DMS53 treated with DMSO at 0.1 percent for 48 hours (cell line): ENCODE measurements around the gene LRSAM1.

Experiments used
- DNase-seq: peaks from one replicate; lab custom pipeline; 2025; ENCODE audit not compliant: unreplicated experiment; lab: John Stamatoyannopoulos, UW

Gene LRSAM1

DNA sequence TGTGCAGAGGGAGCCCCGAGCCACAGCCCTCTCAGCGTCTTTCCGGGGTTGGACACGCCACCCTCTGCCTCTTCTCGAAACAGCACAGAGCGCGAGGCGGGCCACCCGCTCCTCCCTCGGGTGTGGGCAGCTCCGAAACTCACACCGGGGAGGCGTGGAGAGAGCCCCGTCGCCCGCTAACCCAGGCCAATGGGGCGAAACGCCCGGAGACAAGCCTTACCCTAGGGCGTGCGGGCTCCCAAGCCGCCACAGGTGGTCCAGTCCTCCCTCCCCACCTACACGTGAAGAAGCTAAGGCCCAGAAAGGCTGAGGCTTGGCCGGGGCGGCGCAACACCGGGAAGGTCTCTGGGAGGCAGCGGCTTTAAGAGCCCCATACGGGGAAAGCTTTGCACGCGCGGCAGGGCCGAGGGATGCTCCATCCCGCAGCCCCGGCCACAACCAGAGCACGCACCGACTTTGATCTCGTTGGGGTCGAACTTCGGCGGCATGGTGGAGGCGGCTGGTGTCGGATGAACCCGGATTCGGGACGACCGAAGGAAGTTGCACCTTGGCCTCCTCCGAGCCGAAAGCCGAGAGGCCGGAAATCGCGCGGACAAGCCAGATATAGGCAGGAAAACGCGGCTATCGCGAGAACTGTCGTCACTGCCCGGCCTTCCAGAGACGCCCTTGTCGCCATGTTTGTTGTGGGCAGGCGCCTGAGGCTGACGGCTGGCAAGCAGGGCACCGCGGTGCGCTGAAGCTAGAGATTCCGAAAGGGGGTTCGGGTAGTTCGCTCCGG, at the start of gene LRSAM1, which contains the start of gene RPL12:
Gene LRSAM1 (plus strand): TSS at position 681 of the 778 bp plus-strand sequence. CDS start 3,018 bp downstream, outside the sequence.
Gene RPL12 (minus strand): TSS at position 577 of the 778 bp plus-strand sequence. CDS start 89 bp downstream, at position 488.
- peak; percentile 90 for DNase-seq

- DNase-seq = no peak
Observed at GRCh38 chr9:127402401-127403090, 48.8 kb upstream of the LRSAM1 start.

DNA sequence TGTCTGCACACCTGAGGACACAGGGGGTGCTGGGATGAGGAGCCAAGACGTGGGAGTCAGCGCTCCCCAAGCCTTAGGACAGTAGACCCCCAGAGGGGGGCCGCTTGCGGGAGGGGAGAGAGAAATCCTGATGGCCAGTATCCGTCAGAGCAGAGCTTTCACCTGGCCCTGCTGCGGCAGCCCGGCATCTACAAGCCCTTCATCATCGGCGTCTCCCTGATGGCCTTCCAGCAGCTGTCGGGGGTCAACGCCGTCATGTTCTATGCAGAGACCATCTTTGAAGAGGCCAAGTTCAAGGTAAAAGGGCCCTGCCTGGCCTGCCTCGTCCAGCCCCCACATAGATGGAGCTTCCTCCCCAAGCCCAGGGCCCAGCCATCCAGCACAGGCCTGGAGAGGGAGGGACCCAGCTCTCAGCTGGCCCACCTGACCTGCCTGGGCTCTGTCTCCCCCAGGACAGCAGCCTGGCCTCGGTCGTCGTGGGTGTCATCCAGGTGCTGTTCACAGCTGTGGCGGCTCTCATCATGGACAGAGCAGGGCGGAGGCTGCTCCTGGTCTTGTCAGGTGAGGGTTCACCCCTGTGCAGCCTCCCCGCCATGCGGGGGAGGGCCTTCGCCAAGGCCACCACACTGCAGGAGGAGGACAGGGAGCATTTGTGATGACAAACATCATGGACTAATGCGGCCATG, 47.7 kb upstream of the LRSAM1 start:
- DNase-seq = no peak

DNA sequence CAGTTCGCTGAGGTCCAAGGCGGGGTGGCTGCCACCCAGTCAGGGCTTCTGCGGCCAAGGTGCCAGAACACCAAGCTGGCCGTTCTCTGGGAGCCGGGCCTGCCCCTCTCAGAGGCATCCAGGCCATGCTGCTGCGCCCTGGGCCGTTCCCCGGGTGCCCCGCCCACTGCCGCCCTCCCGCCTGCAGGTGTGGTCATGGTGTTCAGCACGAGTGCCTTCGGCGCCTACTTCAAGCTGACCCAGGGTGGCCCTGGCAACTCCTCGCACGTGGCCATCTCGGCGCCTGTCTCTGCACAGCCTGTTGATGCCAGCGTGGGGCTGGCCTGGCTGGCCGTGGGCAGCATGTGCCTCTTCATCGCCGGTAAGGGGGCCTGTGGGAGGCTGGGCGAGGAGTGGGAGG, 46.7 kb upstream of the LRSAM1 start:
- no peak for DNase-seq

DNA sequence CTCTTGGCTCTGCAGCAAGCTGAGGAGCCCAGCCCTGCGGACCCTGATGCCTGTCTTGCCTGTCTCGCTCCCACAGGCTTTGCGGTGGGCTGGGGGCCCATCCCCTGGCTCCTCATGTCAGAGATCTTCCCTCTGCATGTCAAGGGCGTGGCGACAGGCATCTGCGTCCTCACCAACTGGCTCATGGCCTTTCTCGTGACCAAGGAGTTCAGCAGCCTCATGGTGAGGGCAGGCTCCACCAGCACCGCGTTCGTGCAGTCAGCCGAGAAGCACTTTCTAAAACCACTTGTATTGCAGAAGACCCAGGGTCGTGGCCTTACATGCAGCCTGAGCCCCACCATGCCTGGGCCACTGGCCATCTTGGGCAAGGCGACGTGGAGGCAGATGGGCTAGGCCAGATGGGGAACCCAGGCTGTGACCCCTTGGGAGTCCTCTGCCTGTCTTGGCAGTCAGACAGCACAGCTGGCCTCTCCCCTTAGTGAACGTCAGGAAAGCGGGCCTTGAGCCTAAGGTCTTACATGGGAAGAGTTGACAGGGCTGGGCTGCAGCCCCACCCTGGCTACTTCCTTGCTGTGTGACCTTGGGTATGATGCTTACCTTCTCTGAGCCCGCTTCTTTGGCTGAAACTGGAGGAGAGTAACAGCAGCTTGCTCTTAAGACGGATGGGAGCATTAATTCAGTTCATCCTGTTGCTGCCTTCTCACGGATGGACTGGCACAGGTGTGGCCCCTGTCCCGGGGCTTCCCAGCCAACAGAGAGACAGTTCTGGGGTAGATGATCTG, 45.8 kb upstream of the LRSAM1 start:
- no peak for DNase-seq

DNA sequence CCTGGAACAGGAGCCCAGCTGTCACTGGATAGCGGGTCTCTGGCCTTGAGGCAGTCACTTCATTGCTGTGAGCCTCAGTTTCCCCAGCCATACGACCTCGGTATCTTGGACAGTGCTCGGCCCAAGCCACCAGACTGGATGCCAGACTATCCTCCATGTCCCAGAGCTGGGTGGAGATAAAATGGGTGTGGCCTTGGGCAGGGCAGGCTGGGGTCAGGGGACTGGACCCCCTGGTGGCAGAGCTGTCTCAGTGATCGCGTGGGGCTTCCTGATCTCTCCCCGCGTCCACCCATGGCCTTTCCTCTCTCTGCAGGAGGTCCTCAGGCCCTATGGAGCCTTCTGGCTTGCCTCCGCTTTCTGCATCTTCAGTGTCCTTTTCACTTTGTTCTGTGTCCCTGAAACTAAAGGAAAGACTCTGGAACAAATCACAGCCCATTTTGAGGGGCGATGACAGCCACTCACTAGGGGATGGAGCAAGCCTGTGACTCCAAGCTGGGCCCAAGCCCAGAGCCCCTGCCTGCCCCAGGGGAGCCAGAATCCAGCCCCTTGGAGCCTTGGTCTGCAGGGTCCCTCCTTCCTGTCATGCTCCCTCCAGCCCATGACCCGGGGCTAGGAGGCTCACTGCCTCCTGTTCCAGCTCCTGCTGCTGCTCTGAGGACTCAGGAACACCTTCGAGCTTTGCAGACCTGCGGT, 44.4 kb upstream of the LRSAM1 start:
- DNase-seq = no peak

- no peak for DNase-seq
Observed at GRCh38 chr9:127407492-127407843, 43.8 kb upstream of the LRSAM1 start.

GRCh38 chr9:127411122-127411521, 40.2 kb upstream of the LRSAM1 start:
- no peak for DNase-seq

GRCh38 chr9:127415141-127415540, 36.2 kb upstream of the LRSAM1 start:
- DNase-seq = no peak

DNA sequence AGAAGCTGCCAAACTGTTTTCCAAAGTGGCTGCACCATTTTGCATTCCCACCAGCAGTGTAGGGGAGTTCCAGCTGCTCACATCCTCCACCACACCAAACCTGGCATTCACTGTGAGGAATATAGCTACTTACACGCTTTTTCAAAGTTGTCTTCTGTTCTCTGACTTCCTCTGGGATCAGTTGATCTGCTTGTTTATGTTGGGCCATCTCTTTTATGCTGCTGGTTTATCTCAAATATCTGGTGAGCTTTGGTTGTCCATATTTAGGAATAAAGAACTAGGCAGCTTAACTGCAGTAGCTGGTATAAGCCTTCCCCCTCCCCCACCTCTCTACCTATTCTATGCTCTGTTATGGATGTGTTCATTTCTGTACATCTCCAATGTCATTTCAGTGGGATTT, 35.7 kb upstream of the LRSAM1 start:
- no peak for DNase-seq

- DNase-seq = no peak
Observed at GRCh38 chr9:127417131-127418036, 33.9 kb upstream of the LRSAM1 start.

- DNase-seq = no peak
Observed at GRCh38 chr9:127418037-127418471, 33.3 kb upstream of the LRSAM1 start.

DNA sequence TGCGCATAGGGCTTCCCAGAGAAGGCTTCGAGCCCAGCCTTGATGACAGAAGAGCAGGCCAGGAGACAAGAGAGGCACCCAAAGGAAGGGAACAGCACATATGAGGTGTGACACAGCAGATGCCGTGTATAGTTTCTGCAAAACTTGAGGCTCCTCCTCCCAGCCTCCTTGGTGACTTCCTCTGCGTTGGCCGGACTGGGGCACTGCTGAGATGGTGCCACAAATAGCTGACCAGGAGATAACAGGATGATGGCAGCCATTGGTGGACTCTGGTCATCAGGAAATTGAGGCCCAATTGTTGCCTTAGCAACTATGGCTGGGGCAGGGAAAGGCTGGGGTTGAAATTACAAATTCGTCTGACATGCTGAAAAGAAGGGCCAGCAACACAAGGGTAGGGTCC, 32.0 kb upstream of the LRSAM1 start:
- DNase-seq = no peak

DNA sequence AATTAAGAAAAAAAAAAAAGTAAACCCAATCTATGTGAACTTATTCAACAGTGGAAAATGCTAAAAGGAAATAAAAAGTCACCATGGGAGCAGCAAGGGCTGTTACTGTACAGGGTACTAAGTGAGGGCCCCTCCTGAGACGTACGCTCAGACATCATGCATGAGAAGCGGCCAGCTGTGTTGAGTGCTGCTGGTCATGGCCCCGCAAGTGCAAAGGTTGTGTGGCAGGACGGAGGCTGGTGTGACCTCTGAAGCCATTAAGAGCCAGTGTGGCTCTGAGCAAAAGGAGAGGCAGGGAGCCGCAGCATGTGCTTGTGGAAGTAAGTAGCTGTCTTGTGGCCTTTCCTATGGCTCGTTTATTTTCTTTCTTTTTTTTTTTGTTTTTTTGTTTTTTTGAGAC, 30.3 kb upstream of the LRSAM1 start:
- DNase-seq = no peak

DNA sequence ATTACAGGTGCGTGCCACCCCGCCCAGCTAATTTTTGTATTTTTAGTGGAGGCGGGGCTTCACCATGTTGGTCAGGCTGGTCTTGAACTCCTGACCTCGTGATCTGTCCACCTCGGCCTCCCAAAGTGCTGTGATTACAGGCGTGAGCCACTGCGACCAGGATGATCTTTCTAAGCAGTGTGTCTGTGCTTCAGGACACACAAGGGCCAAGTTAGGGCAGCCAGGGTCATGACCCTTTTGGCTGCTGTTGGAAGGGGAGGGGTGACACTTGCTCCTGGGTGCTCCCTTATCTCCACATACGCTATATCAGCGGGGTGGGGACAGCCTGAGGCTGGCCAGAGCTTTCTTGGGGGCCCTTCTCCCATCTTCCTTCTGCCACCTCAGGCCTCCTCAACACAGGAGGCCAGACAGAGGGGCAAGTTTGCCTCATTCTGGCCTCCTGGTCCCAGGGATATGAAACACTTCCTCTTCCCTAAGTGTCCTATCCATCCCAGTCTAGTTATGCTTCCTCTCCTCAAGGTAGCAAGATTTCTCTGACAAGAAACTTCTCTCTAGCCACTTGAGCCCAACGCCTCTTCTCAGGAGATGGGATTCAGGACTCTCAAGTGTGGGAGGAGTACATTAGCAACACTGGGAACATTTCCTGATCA, 29.1 kb upstream of the LRSAM1 start:
- no peak for DNase-seq

- no peak for DNase-seq
Observed at GRCh38 chr9:127422787-127423186, 28.5 kb upstream of the LRSAM1 start.

DNA sequence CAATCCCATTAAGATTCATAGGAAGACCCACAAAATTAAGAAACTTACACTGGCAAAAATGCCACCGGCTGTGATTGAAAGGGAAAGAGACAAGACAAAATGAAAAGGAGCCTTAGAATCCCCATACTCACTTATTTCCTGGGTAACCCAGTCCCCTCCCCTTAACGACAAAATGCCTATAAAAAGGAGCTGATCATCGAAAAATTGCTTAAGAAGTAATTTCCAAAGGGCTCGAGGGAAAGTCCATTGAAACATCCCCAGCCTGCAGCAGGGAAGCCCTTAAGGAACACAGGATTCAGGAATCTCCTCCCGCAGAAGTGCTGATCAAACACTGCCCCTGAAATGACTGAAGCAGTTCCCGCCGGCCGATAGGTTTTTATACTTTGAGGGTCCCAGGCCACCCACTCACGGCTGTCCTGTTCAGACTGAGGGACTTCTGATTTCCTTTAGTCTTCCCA, 27.8 kb upstream of the LRSAM1 start:
- no peak for DNase-seq

DNA sequence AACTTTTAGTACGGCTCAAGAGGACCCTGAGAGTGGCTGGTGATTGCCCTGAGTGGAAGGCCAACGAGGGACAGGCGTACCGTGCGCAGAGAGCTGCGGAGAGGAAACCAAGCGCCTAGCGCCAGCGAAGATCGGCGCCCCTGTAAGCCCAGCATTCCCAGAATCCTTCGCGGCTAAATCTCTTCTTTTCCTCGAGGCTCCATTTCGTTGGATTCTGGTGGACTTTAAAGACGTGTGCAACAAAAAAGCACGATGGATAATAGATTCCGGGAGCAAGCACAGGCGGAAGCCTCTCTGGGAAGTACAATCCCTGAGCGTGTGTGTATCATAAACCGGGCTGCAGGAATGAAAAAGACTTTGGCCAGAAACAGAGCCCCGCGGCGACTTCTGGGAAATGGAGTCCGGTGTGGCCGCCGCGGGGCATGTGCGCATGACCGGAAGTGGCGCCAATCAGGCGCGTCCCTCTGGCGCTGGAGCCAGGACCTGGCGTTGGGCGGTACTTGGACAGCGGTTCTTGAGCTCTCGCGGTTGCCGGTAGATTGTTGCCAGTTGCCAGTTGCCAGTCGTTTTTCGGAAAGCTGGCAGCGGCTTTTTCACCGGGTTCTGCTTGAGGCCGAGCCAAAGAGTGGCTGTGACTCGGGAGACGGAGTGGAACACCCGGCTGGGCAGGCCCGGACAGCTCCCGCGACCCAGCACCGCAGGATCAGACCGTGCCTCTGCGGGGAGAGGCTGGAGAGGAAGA, 27.2 kb upstream of the LRSAM1 start, which contains the start of gene ZNF79:
Gene ZNF79 (plus strand): TSS at position 449 of the 742 bp plus-strand sequence. CDS start 406 bp downstream, outside the sequence.
- peak; percentile 88 for DNase-seq
